ENCODE measurements around the gene TM9SF4.

TM9SF4 gene

GRCh38 chr20:32124916-32125454 lies 15.5 kb downstream of the TM9SF4 start:
- Histone ChIP-seq H3K27me3 (ENCODE audit: control insufficient read depth in 5 of 5, insufficient read depth in 4 of 5, low read length in 5 of 5) (no peaks in the 10 kb centered on the region), H3K36me3 (ENCODE audit: control insufficient read depth in 5 of 5, insufficient read depth in 5 of 5, low read length in 5 of 5) (peaks cover 0 to 8% (median 2%) of the 10 kb centered on the region in 5 donors), H3K9me3 (ENCODE audit: control insufficient read depth in 5 of 5, low read length in 5 of 5) (no peaks in the 10 kb centered on the region), H3K9ac (ENCODE audit: low read length in 5 of 5) (no peak overlapping the region), H3K27ac (ENCODE audit: low read depth, low read length) (no peak overlapping the region), H3K4me3 (ENCODE audit: low read depth in 1 of 5, low read length in 5 of 5) (no peak overlapping the region), H3K4me1 (ENCODE audit: control insufficient read depth in 5 of 5, insufficient read depth in 5 of 5, low read length in 5 of 5) (no peaks in the 10 kb centered on the region)

- no peak overlapping the region for H3K9ac ChIP-seq (ENCODE audit: low read length in 5 of 5)
Observed at GRCh38 chr20:32125506-32125905, 16.0 kb downstream of the TM9SF4 start.

GRCh38 chr20:32126919-32127318 lies 17.4 kb downstream of the TM9SF4 start:
- H3K36me3 ChIP-seq (ENCODE audit: control insufficient read depth in 5 of 5, insufficient read depth in 5 of 5, low read length in 5 of 5), result peaks cover 0 to 8% (median 2%) of the 10 kb centered on the region in 5 donors
- no peak overlapping the region for H3K27ac ChIP-seq (ENCODE audit: low read depth, low read length)
- H3K27me3 ChIP-seq (ENCODE audit: control insufficient read depth in 5 of 5, insufficient read depth in 4 of 5, low read length in 5 of 5), result no peaks in the 10 kb centered on the region
- no peak overlapping the region for H3K4me3 ChIP-seq (ENCODE audit: low read depth in 1 of 5, low read length in 5 of 5)
- peaks cover 0 to 6% (median 3%) of the 10 kb centered on the region in 5 donors for H3K4me1 ChIP-seq (ENCODE audit: control insufficient read depth in 5 of 5, insufficient read depth in 5 of 5, low read length in 5 of 5)
- no peaks in the 10 kb centered on the region for H3K9me3 ChIP-seq (ENCODE audit: control insufficient read depth in 5 of 5, low read length in 5 of 5)
- no peak overlapping the region for H3K9ac ChIP-seq (ENCODE audit: low read length in 5 of 5)

More at GRCh38 chr20:32125506-32125905, 16.0 kb downstream of the TM9SF4 start:
- Histone ChIP-seq H3K4me3 (ENCODE audit: low read depth in 1 of 5, low read length in 5 of 5) (no peak overlapping the region), H3K27me3 (ENCODE audit: control insufficient read depth in 5 of 5, insufficient read depth in 4 of 5, low read length in 5 of 5) (no peaks in the 10 kb centered on the region), H3K9me3 (ENCODE audit: control insufficient read depth in 5 of 5, low read length in 5 of 5) (no peaks in the 10 kb centered on the region), H3K4me1 (ENCODE audit: control insufficient read depth in 5 of 5, insufficient read depth in 5 of 5, low read length in 5 of 5) (peaks cover 0 to 5% (median 0%) of the 10 kb centered on the region in 5 donors), H3K36me3 (ENCODE audit: control insufficient read depth in 5 of 5, insufficient read depth in 5 of 5, low read length in 5 of 5) (peaks cover 0 to 8% (median 2%) of the 10 kb centered on the region in 5 donors), H3K27ac (ENCODE audit: low read depth, low read length) (no peak overlapping the region)

GRCh38 chr20:32127347-32127746 lies 17.8 kb downstream of the TM9SF4 start:
- peaks cover 0 to 6% (median 3%) of the 10 kb centered on the region in 5 donors for H3K4me1 ChIP-seq (ENCODE audit: control insufficient read depth in 5 of 5, insufficient read depth in 5 of 5, low read length in 5 of 5)
- peaks cover 0 to 8% (median 2%) of the 10 kb centered on the region in 5 donors for H3K36me3 ChIP-seq (ENCODE audit: control insufficient read depth in 5 of 5, insufficient read depth in 5 of 5, low read length in 5 of 5)
- H3K27ac ChIP-seq (ENCODE audit: low read depth, low read length), result no peak overlapping the region
- no peaks in the 10 kb centered on the region for H3K9me3 ChIP-seq (ENCODE audit: control insufficient read depth in 5 of 5, low read length in 5 of 5)
- no peaks in the 10 kb centered on the region for H3K27me3 ChIP-seq (ENCODE audit: control insufficient read depth in 5 of 5, insufficient read depth in 4 of 5, low read length in 5 of 5)
- no peak overlapping the region for H3K9ac ChIP-seq (ENCODE audit: low read length in 5 of 5)
- H3K4me3 ChIP-seq (ENCODE audit: low read depth in 1 of 5, low read length in 5 of 5), result no peak overlapping the region

GRCh38 chr20:32128167-32128566 lies 18.7 kb downstream of the TM9SF4 start:
- Histone ChIP-seq H3K27ac (ENCODE audit: low read depth, low read length) (no peak overlapping the region), H3K9me3 (ENCODE audit: control insufficient read depth in 5 of 5, low read length in 5 of 5) (no peaks in the 10 kb centered on the region), H3K4me1 (ENCODE audit: control insufficient read depth in 5 of 5, insufficient read depth in 5 of 5, low read length in 5 of 5) (peaks cover 0 to 6% (median 3%) of the 10 kb centered on the region in 5 donors), H3K9ac (ENCODE audit: low read length in 5 of 5) (no peak overlapping the region), H3K27me3 (ENCODE audit: control insufficient read depth in 5 of 5, insufficient read depth in 4 of 5, low read length in 5 of 5) (no peaks in the 10 kb centered on the region), H3K36me3 (ENCODE audit: control insufficient read depth in 5 of 5, insufficient read depth in 5 of 5, low read length in 5 of 5) (peaks cover 2 to 13% (median 6%) of the 10 kb centered on the region in 5 donors), H3K4me3 (ENCODE audit: low read depth in 1 of 5, low read length in 5 of 5) (no peak overlapping the region)

GRCh38 chr20:32129863-32130262 lies 20.3 kb downstream of the TM9SF4 start:
- no peak overlapping the region for H3K27ac ChIP-seq (ENCODE audit: low read depth, low read length)
- no peaks in the 10 kb centered on the region for H3K27me3 ChIP-seq (ENCODE audit: control insufficient read depth in 5 of 5, insufficient read depth in 4 of 5, low read length in 5 of 5)
- peaks cover 0 to 6% (median 3%) of the 10 kb centered on the region in 5 donors for H3K4me1 ChIP-seq (ENCODE audit: control insufficient read depth in 5 of 5, insufficient read depth in 5 of 5, low read length in 5 of 5)
- H3K9me3 ChIP-seq (ENCODE audit: control insufficient read depth in 5 of 5, low read length in 5 of 5), result no peaks in the 10 kb centered on the region
- no peak overlapping the region for H3K9ac ChIP-seq (ENCODE audit: low read length in 5 of 5)
- H3K36me3 ChIP-seq (ENCODE audit: control insufficient read depth in 5 of 5, insufficient read depth in 5 of 5, low read length in 5 of 5), result peaks cover 7 to 22% (median 8%) of the 10 kb centered on the region in 5 donors
- H3K4me3 ChIP-seq (ENCODE audit: low read depth in 1 of 5, low read length in 5 of 5), result no peak overlapping the region

GRCh38 chr20:32130352-32130751 lies 20.8 kb downstream of the TM9SF4 start:
- peaks cover 0 to 6% (median 3%) of the 10 kb centered on the region in 5 donors for H3K4me1 ChIP-seq (ENCODE audit: control insufficient read depth in 5 of 5, insufficient read depth in 5 of 5, low read length in 5 of 5)
- peaks cover 5 to 18% (median 8%) of the 10 kb centered on the region in 5 donors for H3K36me3 ChIP-seq (ENCODE audit: control insufficient read depth in 5 of 5, insufficient read depth in 5 of 5, low read length in 5 of 5)
- no peaks in the 10 kb centered on the region for H3K9me3 ChIP-seq (ENCODE audit: control insufficient read depth in 5 of 5, low read length in 5 of 5)
- H3K27ac ChIP-seq (ENCODE audit: low read depth, low read length), result no peak overlapping the region
- no peak overlapping the region for H3K4me3 ChIP-seq (ENCODE audit: low read depth in 1 of 5, low read length in 5 of 5)
- H3K9ac ChIP-seq (ENCODE audit: low read length in 5 of 5), result no peak overlapping the region
- no peaks in the 10 kb centered on the region for H3K27me3 ChIP-seq (ENCODE audit: control insufficient read depth in 5 of 5, insufficient read depth in 4 of 5, low read length in 5 of 5)

- H3K9ac ChIP-seq (ENCODE audit: low read length in 5 of 5), result no peak overlapping the region
- no peak overlapping the region for H3K27ac ChIP-seq (ENCODE audit: low read depth, low read length)
- no peak overlapping the region for H3K4me3 ChIP-seq (ENCODE audit: low read depth in 1 of 5, low read length in 5 of 5)
- H3K9me3 ChIP-seq (ENCODE audit: control insufficient read depth in 5 of 5, low read length in 5 of 5), result no peaks in the 10 kb centered on the region
- H3K4me1 ChIP-seq (ENCODE audit: control insufficient read depth in 5 of 5, insufficient read depth in 5 of 5, low read length in 5 of 5), result peaks cover 0 to 6% (median 3%) of the 10 kb centered on the region in 5 donors
- no peaks in the 10 kb centered on the region for H3K27me3 ChIP-seq (ENCODE audit: control insufficient read depth in 5 of 5, insufficient read depth in 4 of 5, low read length in 5 of 5)
- peaks cover 5 to 23% (median 12%) of the 10 kb centered on the region in 5 donors for H3K36me3 ChIP-seq (ENCODE audit: control insufficient read depth in 5 of 5, insufficient read depth in 5 of 5, low read length in 5 of 5)
Observed at GRCh38 chr20:32130965-32131364, 21.5 kb downstream of the TM9SF4 start.

GRCh38 chr20:32132911-32133549 lies 23.5 kb downstream of the TM9SF4 start:
- H3K4me3 ChIP-seq (ENCODE audit: low read depth in 1 of 5, low read length in 5 of 5), result no peak overlapping the region
- peaks cover 14 to 44% (median 32%) of the 10 kb centered on the region in 5 donors for H3K36me3 ChIP-seq (ENCODE audit: control insufficient read depth in 5 of 5, insufficient read depth in 5 of 5, low read length in 5 of 5)
- peaks cover 0 to 6% (median 3%) of the 10 kb centered on the region in 5 donors for H3K4me1 ChIP-seq (ENCODE audit: control insufficient read depth in 5 of 5, insufficient read depth in 5 of 5, low read length in 5 of 5)
- no peaks in the 10 kb centered on the region for H3K9me3 ChIP-seq (ENCODE audit: control insufficient read depth in 5 of 5, low read length in 5 of 5)
- H3K27me3 ChIP-seq (ENCODE audit: control insufficient read depth in 5 of 5, insufficient read depth in 4 of 5, low read length in 5 of 5), result no peaks in the 10 kb centered on the region
- H3K27ac ChIP-seq (ENCODE audit: low read depth, low read length), result no peak overlapping the region
- no peak overlapping the region for H3K9ac ChIP-seq (ENCODE audit: low read length in 5 of 5)

GRCh38 chr20:32134026-32134425 lies 24.5 kb downstream of the TM9SF4 start:
- no peak overlapping the region for H3K4me3 ChIP-seq (ENCODE audit: low read depth in 1 of 5, low read length in 5 of 5)
- H3K9ac ChIP-seq (ENCODE audit: low read length in 5 of 5), result no peak overlapping the region
- H3K36me3 ChIP-seq (ENCODE audit: control insufficient read depth in 5 of 5, insufficient read depth in 5 of 5, low read length in 5 of 5), result peaks cover 14 to 54% (median 39%) of the 10 kb centered on the region in 5 donors
- no peaks in the 10 kb centered on the region for H3K27me3 ChIP-seq (ENCODE audit: control insufficient read depth in 5 of 5, insufficient read depth in 4 of 5, low read length in 5 of 5)
- no peaks in the 10 kb centered on the region for H3K9me3 ChIP-seq (ENCODE audit: control insufficient read depth in 5 of 5, low read length in 5 of 5)
- no peak overlapping the region for H3K27ac ChIP-seq (ENCODE audit: low read depth, low read length)
- H3K4me1 ChIP-seq (ENCODE audit: control insufficient read depth in 5 of 5, insufficient read depth in 5 of 5, low read length in 5 of 5), result peaks cover 0 to 6% (median 3%) of the 10 kb centered on the region in 5 donors

Measured in subcutaneous abdominal adipose tissue (tissue), 5 donors.